ENCODE data around the gene SEMG2. TPM values are rescaled to one million over a fixed set of nuclear protein-coding genes. Genes with fewer than 3 reads are reported as not detected.

Gene SEMG2
- total RNA-seq, 1 experiment from 2014 or later, result not detected

- TF ChIP-seq CBX3 (IDR thresholded peaks at IDR 0.05; ENCODE audit: low read depth) (no peak), EZH2phosphoT487 (IDR thresholded peaks at IDR 0.05; ENCODE audit: borderline replicate concordance) (no peak), POLR2A (IDR thresholded peaks at IDR 0.05; ENCODE audit: borderline replicate concordance, extremely low read depth, insufficient read depth, insufficient read length) (no peak), ZNF274 (IDR thresholded peaks at IDR 0.05; ENCODE audit: low read depth, low read length) (no peak), JUND (IDR thresholded peaks at IDR 0.05) (no peak), TCF7L2 (IDR thresholded peaks at IDR 0.05; ENCODE audit: borderline replicate concordance, extremely low read depth, insufficient read depth, insufficient read length) (no peak)
Observed at GRCh38 chr20:45218124-45218523, 3.0 kb upstream of the SEMG2 start (continued).

GRCh38 chr20:45218636-45219035, 2.5 kb upstream of the SEMG2 start:
- intact Hi-C loops (cut with micrococcal nuclease), result no loop called here
- no peak for DNase-seq (ENCODE audit: low read depth, low spot score)
- CTCF ChIA-PET, result interaction anchor here (2.3 kb wide), 1 partner anchor 11 kb away, joined by 8 read pairs; no protein-coding TSS in a partner anchor

More at GRCh38 chr20:45218636-45219035, 2.5 kb upstream of the SEMG2 start:
- Histone ChIP-seq H3K4me1 (ENCODE audit: control insufficient read depth in 1 of 2, insufficient read depth in 2 of 2, low read length in 2 of 2) (no peaks in the 10 kb centered on the region), H3K79me2 (ENCODE audit: insufficient read depth, low read length) (no peaks in the 10 kb centered on the region), H3K9ac (ENCODE audit: low read length) (no peak overlapping the region), H3K36me3 (ENCODE audit: control insufficient read depth in 1 of 2, insufficient read depth in 2 of 2, low read length in 2 of 2) (no peaks in the 10 kb centered on the region), H3K9me3 (ENCODE audit: control insufficient read depth in 1 of 2, insufficient read depth in 1 of 2, low read depth in 1 of 2, low read length in 2 of 2) (no peaks in the 10 kb centered on the region), H3K9me2 (ENCODE audit: insufficient read depth) (no peaks in the 10 kb centered on the region), H3K4me3 (replicated peaks in 1 of 2; ENCODE audit: low read depth in 1 of 2, low read length in 2 of 2) (no peak overlapping the region), H3K4me2 (ENCODE audit: low read length) (no peak overlapping the region), H4K20me1 (ENCODE audit: insufficient read depth) (no peaks in the 10 kb centered on the region), H3K27ac (ENCODE audit: low read depth, low read length) (no peak overlapping the region), H3K27me3 (ENCODE audit: insufficient read depth, low read length) (peaks cover 33% of the 10 kb centered on the region), H2AFZ (ENCODE audit: low read depth, low read length, poor library complexity, severe bottlenecking) (no peak overlapping the region)
- ChIA-PET RAD21 (ENCODE audit: low non-redundant PET in 1 of 2, low total read pairs in 2 of 2, uncharacterized antibody in 2 of 2, unreplicated experiment in 2 of 2) (no interaction called here), POLR2A (no interaction called here)
- no TSS peak for BruUV-seq (replicated peaks)
- TF ChIP-seq RAD21 (IDR thresholded peaks at IDR 0.05; ENCODE audit: low read depth) (no peak), POLR2A (IDR thresholded peaks at IDR 0.05; ENCODE audit: borderline replicate concordance, extremely low read depth, insufficient read depth, insufficient read length) (no peak), SP1 (IDR thresholded peaks at IDR 0.05; ENCODE audit: low read depth) (no peak), JUND (IDR thresholded peaks at IDR 0.05) (no peak), SIN3A (IDR thresholded peaks at IDR 0.05; ENCODE audit: low read depth) (no peak), EZH2 (IDR thresholded peaks at IDR 0.05) (no peak), CEBPB (IDR thresholded peaks at IDR 0.05; ENCODE audit: low read depth) (no peak), MAX (IDR thresholded peaks at IDR 0.05) (no peak), FOSL1 (IDR thresholded peaks at IDR 0.05; ENCODE audit: low read depth) (no peak)
- TF ChIP-seq, protein P1, sequence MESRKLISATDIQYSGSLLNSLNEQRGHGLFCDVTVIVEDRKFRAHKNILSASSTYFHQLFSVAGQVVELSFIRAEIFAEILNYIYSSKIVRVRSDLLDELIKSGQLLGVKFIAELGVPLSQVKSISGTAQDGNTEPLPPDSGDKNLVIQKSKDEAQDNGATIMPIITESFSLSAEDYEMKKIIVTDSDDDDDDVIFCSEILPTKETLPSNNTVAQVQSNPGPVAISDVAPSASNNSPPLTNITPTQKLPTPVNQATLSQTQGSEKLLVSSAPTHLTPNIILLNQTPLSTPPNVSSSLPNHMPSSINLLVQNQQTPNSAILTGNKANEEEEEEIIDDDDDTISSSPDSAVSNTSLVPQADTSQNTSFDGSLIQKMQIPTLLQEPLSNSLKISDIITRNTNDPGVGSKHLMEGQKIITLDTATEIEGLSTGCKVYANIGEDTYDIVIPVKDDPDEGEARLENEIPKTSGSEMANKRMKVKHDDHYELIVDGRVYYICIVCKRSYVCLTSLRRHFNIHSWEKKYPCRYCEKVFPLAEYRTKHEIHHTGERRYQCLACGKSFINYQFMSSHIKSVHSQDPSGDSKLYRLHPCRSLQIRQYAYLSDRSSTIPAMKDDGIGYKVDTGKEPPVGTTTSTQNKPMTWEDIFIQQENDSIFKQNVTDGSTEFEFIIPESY (IDR thresholded peaks at IDR 0.05; ENCODE audit: extremely low read depth, insufficient replicate concordance, low read length), result no peak
- no peak for ATAC-seq
